Thyroid gland (tissue), 4 donors: Measurements from ENCODE around the gene SERPINB6.
A peak's percentile ranks its signal among the peaks of the same experiment; 100 is the strongest.

Source experiments
- CTCF ChIP-seq, 6 experiments: fragments of 200-600 bp in 3 of 6; fragments of 450-650 bp in 3 of 6; sonication (generic) in 3 of 6; IDR thresholded peaks; one replicate each; pipeline ENCODE4 v1.5.1; 2016 to 2019; ENCODE audit warnings: antibody characterized with exemption in 6 of 6, mild to moderate bottlenecking in 2 of 6, inconsistent platforms in 1 of 6, moderate library complexity in 1 of 6
- POLR2A ChIP-seq, 2 donors: fragments of 450-650 bp; IDR thresholded peaks; one replicate each; pipeline ENCODE4 v1.6.1; 2017; ENCODE audit warnings: antibody characterized with exemption in 2 of 2, mild to moderate bottlenecking in 2 of 2, moderate library complexity in 1 of 2

- TF ChIP-seq CTCF (IDR thresholded peaks at IDR 0.05), result peak in 4 of 6 experiments; percentile 26 to 52 (median 39)
- no peak for TF ChIP-seq POLR2A (IDR thresholded peaks at IDR 0.05)
Observed at GRCh38 chr6:3001773-3002293, 30.5 kb upstream of the SERPINB6 start.
